Measurements from ENCODE around the gene SARDH.

- TF ChIP-seq ZZZ3 (CRISPR knock-in tag; IDR thresholded peaks at IDR 0.05; ENCODE audit: borderline replicate concordance) (no peak), SRF (IDR thresholded peaks at IDR 0.05; ENCODE audit: low read depth, low read length) (no peak), ZNF510 (CRISPR knock-in tag; IDR thresholded peaks at IDR 0.05; ENCODE audit: low read depth) (no peak), ATF6 (CRISPR knock-in tag; conservative IDR thresholded peaks at IDR 0.05) (no peak), BCL3 (CRISPR knock-in tag; IDR thresholded peaks at IDR 0.05) (no peak), FOXP1 (IDR thresholded peaks at IDR 0.05) (no peak), FOXP1 (CRISPR knock-in tag; IDR thresholded peaks at IDR 0.05) (no peak), ZNF652 (CRISPR knock-in tag; IDR thresholded peaks at IDR 0.05; ENCODE audit: borderline replicate concordance, low read depth) (no peak), PHB2 (IDR thresholded peaks at IDR 0.05; ENCODE audit: partially characterized antibody) (no peak), POLR2A (IDR thresholded peaks at IDR 0.05; ENCODE audit: insufficient read depth in 1 of 2, low read depth in 2 of 2, low read length in 2 of 2) (no peak), IRF9 (CRISPR knock-in tag; IDR thresholded peaks at IDR 0.05; ENCODE audit: borderline replicate concordance) (no peak), ZFP37 (CRISPR knock-in tag; IDR thresholded peaks at IDR 0.05; ENCODE audit: borderline replicate concordance) (no peak), PHF5A (CRISPR knock-in tag; IDR thresholded peaks at IDR 0.05; ENCODE audit: low read depth, unreplicated experiment) (no peak), TAF1 (CRISPR knock-in tag; IDR thresholded peaks at IDR 0.05) (no peak), CTCF (CRISPR knock-in tag; IDR thresholded peaks at IDR 0.05) (no peak)
Measured at GRCh38 chr9:133699546-133699945, 38.6 kb downstream of the SARDH start.
